Ascending aorta (tissue), 2 donors: ENCODE results near the gene MED23. TPM values are rescaled to one million over a fixed set of nuclear protein-coding genes. Genes with fewer than 3 reads are reported as not detected.

Experiments used
- DNase-seq, 2 donors: peaks; one replicate each; pipeline ENCODE4 v3.0.0-alpha.2; 2019; ENCODE audit warnings: low spot score in 2 of 2
- H3K27ac ChIP-seq, 2 donors: fragments of 200-600 bp; sonication (generic); one replicate each; pipeline ENCODE4 v1.5.1; 2016 to 2017; ENCODE audit warnings: mild to moderate bottlenecking in 1 of 2
- H3K27me3 ChIP-seq: fragments of 200-600 bp; sonication (generic); one replicate; pipeline ENCODE4 v1.5.1; 2017
- H3K36me3 ChIP-seq, 2 donors: fragments of 200-600 bp; sonication (generic); one replicate each; pipeline ENCODE4 v1.5.1; 2016
- H3K4me1 ChIP-seq, 2 donors: fragments of 200-600 bp; sonication (generic); one replicate each; pipeline ENCODE4 v1.5.1; 2016 to 2017; ENCODE audit warnings: mild to moderate bottlenecking in 1 of 2
- H3K4me3 ChIP-seq, 2 donors: fragments of 200-600 bp; sonication (generic); one replicate each; pipeline ENCODE4 v1.5.1; 2016 to 2017; ENCODE audit warnings: mild to moderate bottlenecking in 1 of 2
- H3K9me3 ChIP-seq, 2 donors: fragments of 200-600 bp; sonication (generic); one replicate each; pipeline ENCODE4 v1.5.1; 2016
- intact Hi-C: fragments of 100-400 bp; cut with DNase I; formaldehyde crosslinking; loops from one replicate; pipeline ENCODE4 v1.15.1; 2023
- total RNA-seq: library from RNA; depleted of rRNA; stranded (reverse); fragments of >200 nt; gene quantifications from one replicate; pipeline ENCODE4 v1.1.0, GENCODE V29; 2016
- TF ChIP-seq, protein P1 (sequence below), 3 experiments: fragments of 200-600 bp in 2 of 3; fragments of 450-650 bp in 1 of 3; sonication (generic) in 2 of 3; IDR thresholded peaks; one replicate each; pipeline ENCODE4 v1.5.1; 2016 to 2019; ENCODE audit warnings: antibody characterized with exemption in 3 of 3, mild to moderate bottlenecking in 1 of 3, moderate library complexity in 1 of 3

Gene MED23
- total RNA-seq, 1 donor from 2014 or later = 20.4 TPM

DNA sequence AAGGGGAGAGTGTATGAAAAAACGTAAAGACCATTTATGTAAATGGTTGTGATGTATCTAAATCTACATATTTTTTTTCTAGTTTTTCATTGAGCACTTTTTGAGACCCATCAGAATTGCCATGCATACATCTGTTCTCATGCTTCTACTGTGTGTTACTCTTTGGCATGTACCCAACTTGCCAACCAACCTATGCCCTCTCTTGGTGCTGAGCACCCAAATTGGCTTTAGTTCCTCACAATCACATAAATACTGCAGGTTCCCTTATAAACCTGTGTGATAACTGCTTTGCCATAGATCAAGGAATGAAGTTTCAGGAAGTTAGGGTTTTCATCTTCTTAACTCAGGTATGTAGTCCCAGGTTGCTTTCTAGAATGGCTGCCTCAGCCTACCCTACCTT, 16.9 kb upstream of the MED23 start:
- no peak for DNase-seq
- TF ChIP-seq, protein P1, sequence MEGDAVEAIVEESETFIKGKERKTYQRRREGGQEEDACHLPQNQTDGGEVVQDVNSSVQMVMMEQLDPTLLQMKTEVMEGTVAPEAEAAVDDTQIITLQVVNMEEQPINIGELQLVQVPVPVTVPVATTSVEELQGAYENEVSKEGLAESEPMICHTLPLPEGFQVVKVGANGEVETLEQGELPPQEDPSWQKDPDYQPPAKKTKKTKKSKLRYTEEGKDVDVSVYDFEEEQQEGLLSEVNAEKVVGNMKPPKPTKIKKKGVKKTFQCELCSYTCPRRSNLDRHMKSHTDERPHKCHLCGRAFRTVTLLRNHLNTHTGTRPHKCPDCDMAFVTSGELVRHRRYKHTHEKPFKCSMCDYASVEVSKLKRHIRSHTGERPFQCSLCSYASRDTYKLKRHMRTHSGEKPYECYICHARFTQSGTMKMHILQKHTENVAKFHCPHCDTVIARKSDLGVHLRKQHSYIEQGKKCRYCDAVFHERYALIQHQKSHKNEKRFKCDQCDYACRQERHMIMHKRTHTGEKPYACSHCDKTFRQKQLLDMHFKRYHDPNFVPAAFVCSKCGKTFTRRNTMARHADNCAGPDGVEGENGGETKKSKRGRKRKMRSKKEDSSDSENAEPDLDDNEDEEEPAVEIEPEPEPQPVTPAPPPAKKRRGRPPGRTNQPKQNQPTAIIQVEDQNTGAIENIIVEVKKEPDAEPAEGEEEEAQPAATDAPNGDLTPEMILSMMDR (IDR thresholded peaks at IDR 0.05) = no peak
- Histone ChIP-seq H3K27me3 (no peaks in the 10 kb centered on the region), H3K4me3 (no peak overlapping the region), H3K36me3 (no peaks in the 10 kb centered on the region), H3K4me1 (no peaks in the 10 kb centered on the region), H3K27ac (no peak overlapping the region), H3K9me3 (no peaks in the 10 kb centered on the region)
- intact Hi-C loops = no loop called here

DNA sequence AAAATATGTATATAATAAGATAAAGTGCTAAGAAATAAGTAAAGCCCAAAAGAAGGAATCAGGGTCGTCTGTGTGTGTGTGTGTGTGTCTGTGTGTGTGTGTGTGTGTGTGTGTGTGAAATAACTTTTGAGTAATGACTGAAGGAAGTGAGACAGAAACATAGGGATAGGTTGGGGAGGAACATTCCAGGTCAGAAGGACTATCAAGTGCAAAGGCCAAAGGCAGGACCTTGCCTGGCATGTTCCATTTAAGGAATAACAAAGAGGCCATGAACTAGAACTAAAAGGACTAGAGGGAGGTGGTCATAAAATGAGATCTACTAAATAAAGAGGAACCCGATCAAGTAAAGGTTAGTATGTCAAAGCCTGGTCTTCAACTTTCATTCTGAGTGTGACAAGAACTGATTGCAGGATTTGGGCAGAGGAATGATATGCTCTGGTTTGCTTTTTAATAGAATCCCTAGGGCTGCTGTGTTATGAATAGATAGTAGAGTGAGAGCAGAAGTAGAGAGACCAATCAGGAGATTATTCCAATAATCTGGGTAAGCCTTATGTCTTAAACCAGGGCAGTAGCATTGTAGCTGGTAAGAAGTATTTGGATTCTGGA, 15.9 kb upstream of the MED23 start:
- H3K9me3 ChIP-seq = no peaks in the 10 kb centered on the region
- TF ChIP-seq, protein P1 (IDR thresholded peaks at IDR 0.05) = no peak
- H3K36me3 ChIP-seq = no peaks in the 10 kb centered on the region
- H3K27ac ChIP-seq = no peak overlapping the region
- no peaks in the 10 kb centered on the region for H3K4me1 ChIP-seq
- no peak for DNase-seq
- H3K4me3 ChIP-seq = no peak overlapping the region
- intact Hi-C loops = no loop called here
- H3K27me3 ChIP-seq = no peaks in the 10 kb centered on the region

DNA sequence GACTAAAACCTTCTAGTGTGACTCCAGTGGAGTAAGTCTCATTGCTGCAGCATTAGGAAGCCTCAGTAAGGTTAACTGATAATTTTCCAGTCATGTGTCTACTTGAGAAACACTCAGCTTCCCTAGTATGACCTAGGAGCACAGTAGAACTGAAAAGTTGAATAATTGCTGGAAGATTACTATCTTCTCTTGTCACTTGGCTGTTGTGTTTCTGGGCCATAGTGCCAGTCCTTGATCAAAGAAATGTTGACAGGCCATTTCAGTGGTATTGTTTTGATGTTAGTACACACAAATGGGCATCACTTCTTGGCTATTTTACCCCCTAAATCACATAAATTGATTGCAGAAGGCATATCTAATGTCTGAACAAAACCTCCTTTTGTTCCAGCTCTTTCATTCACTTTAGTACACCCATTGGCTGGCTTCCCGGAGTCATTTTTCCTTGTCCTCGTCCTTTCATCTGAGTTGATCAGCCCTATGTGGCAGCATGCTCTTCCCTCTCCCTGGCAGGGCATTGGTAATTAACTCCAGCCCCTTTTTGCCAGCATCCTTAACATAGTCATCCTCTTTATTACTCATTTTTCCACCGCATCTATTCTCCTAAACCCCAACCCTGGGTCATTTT, 15.1 kb upstream of the MED23 start:
- no peaks in the 10 kb centered on the region for H3K4me1 ChIP-seq
- no peak for DNase-seq
- no peaks in the 10 kb centered on the region for H3K9me3 ChIP-seq
- TF ChIP-seq, protein P1 (IDR thresholded peaks at IDR 0.05) = no peak
- no peaks in the 10 kb centered on the region for H3K27me3 ChIP-seq
- intact Hi-C loops = no loop called here
- no peak overlapping the region for H3K27ac ChIP-seq
- no peak overlapping the region for H3K4me3 ChIP-seq
- H3K36me3 ChIP-seq = no peaks in the 10 kb centered on the region

DNA sequence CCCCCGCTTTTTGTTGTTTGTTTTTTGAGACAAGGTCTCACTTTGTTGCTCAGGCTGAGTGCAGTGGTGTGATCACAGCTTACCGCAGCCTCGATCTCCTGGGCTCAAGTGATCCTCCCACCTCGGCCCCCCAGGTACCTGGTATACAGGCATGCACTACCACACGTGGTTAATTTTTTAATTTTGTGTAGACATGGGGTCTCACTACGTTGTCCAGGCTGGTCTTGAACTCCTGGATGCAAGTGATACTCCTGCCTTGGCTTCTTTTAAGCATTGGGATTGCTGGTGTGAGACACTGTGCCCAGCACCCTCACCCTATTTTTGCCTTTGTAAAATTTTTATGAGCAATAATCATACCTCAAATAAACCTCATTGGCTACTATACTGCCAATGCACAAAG, 14.5 kb upstream of the MED23 start:
- no peaks in the 10 kb centered on the region for H3K4me1 ChIP-seq
- H3K27ac ChIP-seq = no peak overlapping the region
- no peaks in the 10 kb centered on the region for H3K36me3 ChIP-seq
- no peak overlapping the region for H3K4me3 ChIP-seq
- DNase-seq = no peak
- no peaks in the 10 kb centered on the region for H3K9me3 ChIP-seq
- TF ChIP-seq, protein P1 (IDR thresholded peaks at IDR 0.05) = no peak
- H3K27me3 ChIP-seq = no peaks in the 10 kb centered on the region
- intact Hi-C loops = no loop called here

DNA sequence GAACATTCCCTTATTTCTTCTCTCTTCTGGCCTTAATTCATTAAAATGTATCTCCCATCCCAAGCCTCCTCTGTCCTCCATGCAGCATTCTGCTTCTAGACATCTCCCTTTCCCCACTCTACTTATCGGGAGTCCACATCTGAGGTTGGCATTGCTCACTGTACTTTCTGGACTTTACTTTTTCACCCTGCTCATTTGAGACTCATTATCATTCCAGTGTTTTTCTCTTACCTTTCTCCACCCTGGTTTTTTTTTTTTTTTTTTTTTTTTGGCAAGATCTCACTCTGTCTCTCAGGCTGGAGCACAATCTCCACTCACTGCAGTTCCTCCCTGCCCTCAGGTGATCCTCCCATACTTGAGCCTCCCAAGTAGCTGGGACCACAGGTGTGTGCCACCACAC, 13.5 kb upstream of the MED23 start:
- TF ChIP-seq, protein P1 (IDR thresholded peaks at IDR 0.05) = no peak
- H3K4me3 ChIP-seq = no peak overlapping the region
- H3K27ac ChIP-seq = no peak overlapping the region
- H3K4me1 ChIP-seq = no peaks in the 10 kb centered on the region
- intact Hi-C loops = no loop called here
- no peaks in the 10 kb centered on the region for H3K9me3 ChIP-seq
- H3K36me3 ChIP-seq = no peaks in the 10 kb centered on the region
- DNase-seq = no peak
- no peaks in the 10 kb centered on the region for H3K27me3 ChIP-seq
